ENCODE measurements around the gene OTUD1.

OTUD1 gene

GRCh38 chr10:23469596-23470237 is 30.8 kb downstream of the OTUD1 start:
- POLR2A ChIA-PET, result no interaction called here
- TF ChIP-seq LEF1 (IDR thresholded peaks at IDR 0.05; ENCODE audit: borderline replicate concordance), result no peak
- TF ChIP-seq NFRKB (IDR thresholded peaks at IDR 0.05), result no peak
- TF ChIP-seq ARNT (IDR thresholded peaks at IDR 0.05), result no peak
- TF ChIP-seq FOXA1 (IDR thresholded peaks at IDR 0.05), result no peak
- no peak for TF ChIP-seq PKNOX1 (IDR thresholded peaks at IDR 0.05)
- no peak for TF ChIP-seq BHLHE40 (IDR thresholded peaks at IDR 0.05; ENCODE audit: borderline replicate concordance)
- no peak for TF ChIP-seq SUZ12 (IDR thresholded peaks at IDR 0.05)
- no peak for TF ChIP-seq L3MBTL2 (conservative IDR thresholded peaks at IDR 0.05)
- CTCF ChIA-PET, result no interaction called here

DNA sequence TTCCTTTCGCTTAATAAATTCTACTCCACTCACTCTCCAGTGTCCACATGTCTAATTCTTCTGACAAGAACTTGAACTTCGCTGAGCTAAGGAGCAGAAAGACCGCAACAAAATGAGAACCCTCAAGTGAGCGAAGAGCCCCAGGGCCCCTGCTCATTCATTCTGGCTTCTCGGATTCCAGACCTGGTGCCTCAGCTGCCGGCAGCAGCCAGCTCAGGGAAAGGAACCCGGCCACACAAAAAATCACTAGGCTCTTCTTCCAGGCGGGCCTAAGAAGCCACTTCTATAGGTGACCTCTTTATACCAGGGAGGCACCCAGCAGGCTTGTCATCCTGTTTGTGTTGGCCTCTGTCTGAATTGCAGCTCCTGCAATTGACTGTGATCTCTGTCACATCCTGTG is 33.3 kb downstream of the OTUD1 start:
- ChIA-PET POLR2A (no interaction called here), CTCF (no interaction called here)
- DNase-seq (ENCODE audit: extremely low spot score), result no peak
- TF ChIP-seq CTBP1 (IDR thresholded peaks at IDR 0.05; ENCODE audit: borderline replicate concordance) (no peak), FOXK2 (IDR thresholded peaks at IDR 0.05) (no peak), ELF4 (IDR thresholded peaks at IDR 0.05) (no peak), ARNT (IDR thresholded peaks at IDR 0.05) (no peak), ZNF384 (IDR thresholded peaks at IDR 0.05) (no peak), FOXM1 (IDR thresholded peaks at IDR 0.05; ENCODE audit: borderline replicate concordance) (no peak)

More at GRCh38 chr10:23469596-23470237, 30.8 kb downstream of the OTUD1 start:
- no peak for DNase-seq (ENCODE audit: extremely low spot score)

DNA sequence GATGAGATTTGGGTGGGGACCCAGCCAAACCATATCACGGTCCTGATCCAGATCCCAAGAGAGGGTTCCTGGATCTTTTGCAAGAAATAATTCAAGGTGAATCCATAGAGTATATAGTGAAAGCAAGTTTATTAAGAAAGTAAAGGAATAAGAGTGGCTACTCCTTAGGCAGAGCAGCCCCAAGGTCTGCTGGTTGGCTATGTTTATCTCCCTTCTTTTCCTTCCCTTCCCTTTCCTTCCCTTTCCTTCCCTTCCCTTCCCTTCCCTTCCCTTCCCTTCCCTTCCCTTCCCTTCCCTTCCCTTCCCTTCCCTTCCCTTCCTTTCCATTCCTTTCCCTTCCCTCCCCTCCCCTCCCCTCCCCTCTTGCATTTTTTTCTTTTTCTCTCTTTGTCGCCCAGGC is 35.2 kb downstream of the OTUD1 start:
- TF ChIP-seq CTBP1 (IDR thresholded peaks at IDR 0.05; ENCODE audit: borderline replicate concordance) (no peak), PKNOX1 (IDR thresholded peaks at IDR 0.05) (no peak), SP1 (IDR thresholded peaks at IDR 0.05) (no peak), FOXM1 (IDR thresholded peaks at IDR 0.05; ENCODE audit: borderline replicate concordance) (no peak), BHLHE40 (IDR thresholded peaks at IDR 0.05; ENCODE audit: borderline replicate concordance) (no peak), ELF4 (IDR thresholded peaks at IDR 0.05) (no peak), SUZ12 (IDR thresholded peaks at IDR 0.05) (no peak), HDGF (IDR thresholded peaks at IDR 0.05; ENCODE audit: borderline replicate concordance) (no peak), NFRKB (IDR thresholded peaks at IDR 0.05) (no peak), FOXK2 (IDR thresholded peaks at IDR 0.05) (no peak), ARNT (IDR thresholded peaks at IDR 0.05) (no peak), TARDBP (IDR thresholded peaks at IDR 0.05) (no peak), L3MBTL2 (conservative IDR thresholded peaks at IDR 0.05) (no peak), ZNF384 (IDR thresholded peaks at IDR 0.05) (no peak), FOXA1 (IDR thresholded peaks at IDR 0.05) (no peak), LEF1 (IDR thresholded peaks at IDR 0.05; ENCODE audit: borderline replicate concordance) (no peak)
- CTCF ChIA-PET, result interaction anchor here (0.6 kb wide), 1 partner anchor 273 kb away, joined by 3 read pairs; no protein-coding TSS in a partner anchor
- POLR2A ChIA-PET, result no interaction called here
- DNase-seq (ENCODE audit: extremely low spot score), result no peak

DNA sequence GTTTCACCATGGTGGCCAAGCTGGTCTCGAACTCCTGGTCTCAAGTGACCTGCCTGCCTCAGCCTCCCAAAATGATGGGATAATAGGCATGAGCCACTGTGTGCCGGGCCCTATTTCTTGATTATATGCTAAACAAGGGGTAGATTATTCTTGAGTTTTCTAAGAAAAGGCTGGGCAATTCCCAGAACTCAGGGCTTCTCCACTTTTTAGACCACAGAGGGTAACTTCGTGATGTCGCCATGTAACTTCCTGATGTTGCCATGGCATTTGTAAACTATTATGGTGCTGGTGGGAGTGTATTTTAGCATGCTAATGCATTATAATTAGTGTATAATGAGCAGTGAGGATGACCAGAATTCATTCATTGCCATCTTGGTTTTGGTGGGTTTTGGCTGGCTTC is 35.8 kb downstream of the OTUD1 start:
- ChIA-PET POLR2A (no interaction called here), CTCF (no interaction called here)
- no peak for DNase-seq (ENCODE audit: extremely low spot score)
- TF ChIP-seq HDGF (IDR thresholded peaks at IDR 0.05; ENCODE audit: borderline replicate concordance), result no peak
- TF ChIP-seq ELF4 (IDR thresholded peaks at IDR 0.05), result no peak
- no peak for TF ChIP-seq TARDBP (IDR thresholded peaks at IDR 0.05)
- no peak for TF ChIP-seq SUZ12 (IDR thresholded peaks at IDR 0.05)
- no peak for TF ChIP-seq L3MBTL2 (conservative IDR thresholded peaks at IDR 0.05)
- TF ChIP-seq PKNOX1 (IDR thresholded peaks at IDR 0.05), result no peak
- TF ChIP-seq LEF1 (IDR thresholded peaks at IDR 0.05; ENCODE audit: borderline replicate concordance), result no peak
- no peak for TF ChIP-seq FOXA1 (IDR thresholded peaks at IDR 0.05)
- TF ChIP-seq FOXM1 (IDR thresholded peaks at IDR 0.05; ENCODE audit: borderline replicate concordance), result no peak
- TF ChIP-seq FOXK2 (IDR thresholded peaks at IDR 0.05), result no peak
- TF ChIP-seq ARNT (IDR thresholded peaks at IDR 0.05), result no peak

GRCh38 chr10:23478570-23478969 is 39.7 kb downstream of the OTUD1 start:
- CTCF ChIA-PET, result no interaction called here
- no peak for DNase-seq (ENCODE audit: extremely low spot score)
- POLR2A ChIA-PET, result no interaction called here
- TF ChIP-seq TARDBP (IDR thresholded peaks at IDR 0.05) (no peak), ELF4 (IDR thresholded peaks at IDR 0.05) (no peak), FOXA1 (IDR thresholded peaks at IDR 0.05) (no peak), BHLHE40 (IDR thresholded peaks at IDR 0.05; ENCODE audit: borderline replicate concordance) (no peak), L3MBTL2 (conservative IDR thresholded peaks at IDR 0.05) (no peak), HDGF (IDR thresholded peaks at IDR 0.05; ENCODE audit: borderline replicate concordance) (no peak), FOXK2 (IDR thresholded peaks at IDR 0.05) (no peak), PKNOX1 (IDR thresholded peaks at IDR 0.05) (no peak), ZNF384 (IDR thresholded peaks at IDR 0.05) (no peak), ARNT (IDR thresholded peaks at IDR 0.05) (no peak), SUZ12 (IDR thresholded peaks at IDR 0.05) (no peak), LEF1 (IDR thresholded peaks at IDR 0.05; ENCODE audit: borderline replicate concordance) (no peak), CTBP1 (IDR thresholded peaks at IDR 0.05; ENCODE audit: borderline replicate concordance) (no peak), SP1 (IDR thresholded peaks at IDR 0.05) (no peak), NFRKB (IDR thresholded peaks at IDR 0.05) (no peak), FOXM1 (IDR thresholded peaks at IDR 0.05; ENCODE audit: borderline replicate concordance) (no peak)
